HG02588 (cell line): ENCODE results near the gene RNF113B.
A peak's percentile ranks its signal among the peaks of the same experiment; 100 is the strongest.

Experiments
- ATAC-seq: cut with Tn5 transposase; IDR thresholded peaks from one replicate; pipeline ENCODE4 v1.9.1; 2021; ENCODE audit warnings: mild to moderate bottlenecking, moderate library complexity; ENCODE audit not compliant: unreplicated experiment

Gene RNF113B

DNA sequence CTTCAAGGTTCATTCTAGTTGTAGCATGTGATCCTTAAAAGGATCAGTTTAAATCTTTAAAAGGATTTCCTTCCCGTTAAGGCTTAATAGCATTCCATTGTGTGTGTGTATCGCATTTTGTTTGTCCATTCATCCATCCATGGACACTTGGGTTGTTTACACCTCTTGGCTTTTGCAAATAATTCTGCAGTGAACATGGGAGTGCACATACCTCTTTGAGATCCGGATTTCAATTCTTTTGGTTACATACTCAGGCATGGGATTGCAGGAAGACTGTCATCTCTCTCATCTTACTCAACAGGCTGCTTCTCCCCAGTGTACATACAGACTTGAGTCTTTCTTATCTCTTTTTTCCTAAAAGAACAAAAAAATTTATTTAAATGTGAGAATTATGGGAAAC lies 1.2 kb downstream of the RNF113B start:
- no peak for ATAC-seq

DNA sequence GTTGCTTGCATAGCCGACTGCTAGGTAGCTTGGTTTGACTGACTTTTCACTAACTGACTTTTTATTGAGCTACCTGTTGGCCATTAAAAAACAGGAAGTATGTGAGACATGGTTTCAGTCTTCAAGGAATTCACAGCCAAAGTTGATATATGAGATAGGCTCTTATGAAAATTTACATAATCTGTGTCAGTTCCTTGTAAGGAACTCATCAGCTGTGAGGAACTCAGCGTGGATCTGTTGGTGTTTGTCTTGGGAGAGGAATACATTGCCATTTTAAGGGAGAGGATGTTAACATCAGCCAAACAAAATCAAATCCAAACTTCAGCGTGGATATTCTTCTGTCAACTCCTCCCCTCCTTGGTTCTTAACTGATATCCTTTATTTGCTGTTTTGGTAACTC lies 2.0 kb downstream of the RNF113B start:
- no peak for ATAC-seq

DNA sequence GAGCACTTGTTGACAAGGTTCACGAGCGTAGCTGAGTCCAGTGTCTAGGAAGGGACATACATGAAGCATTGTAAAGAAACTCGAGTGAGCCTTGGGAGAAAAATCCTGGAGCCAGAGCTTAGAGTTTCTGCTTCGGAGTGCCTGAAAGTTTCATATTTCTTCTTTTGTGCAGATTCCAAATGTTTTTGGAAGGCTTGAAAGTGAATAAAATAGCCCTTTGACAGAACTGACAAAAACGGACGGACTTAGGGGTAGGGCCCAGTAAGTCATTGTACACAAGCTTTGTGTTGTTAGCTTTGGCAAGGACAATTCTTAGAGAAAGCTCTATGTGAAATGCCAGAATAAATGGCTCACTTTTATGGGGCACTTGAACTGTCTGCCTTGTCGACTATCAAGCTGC lies 2.8 kb downstream of the RNF113B start:
- ATAC-seq: no peak

DNA sequence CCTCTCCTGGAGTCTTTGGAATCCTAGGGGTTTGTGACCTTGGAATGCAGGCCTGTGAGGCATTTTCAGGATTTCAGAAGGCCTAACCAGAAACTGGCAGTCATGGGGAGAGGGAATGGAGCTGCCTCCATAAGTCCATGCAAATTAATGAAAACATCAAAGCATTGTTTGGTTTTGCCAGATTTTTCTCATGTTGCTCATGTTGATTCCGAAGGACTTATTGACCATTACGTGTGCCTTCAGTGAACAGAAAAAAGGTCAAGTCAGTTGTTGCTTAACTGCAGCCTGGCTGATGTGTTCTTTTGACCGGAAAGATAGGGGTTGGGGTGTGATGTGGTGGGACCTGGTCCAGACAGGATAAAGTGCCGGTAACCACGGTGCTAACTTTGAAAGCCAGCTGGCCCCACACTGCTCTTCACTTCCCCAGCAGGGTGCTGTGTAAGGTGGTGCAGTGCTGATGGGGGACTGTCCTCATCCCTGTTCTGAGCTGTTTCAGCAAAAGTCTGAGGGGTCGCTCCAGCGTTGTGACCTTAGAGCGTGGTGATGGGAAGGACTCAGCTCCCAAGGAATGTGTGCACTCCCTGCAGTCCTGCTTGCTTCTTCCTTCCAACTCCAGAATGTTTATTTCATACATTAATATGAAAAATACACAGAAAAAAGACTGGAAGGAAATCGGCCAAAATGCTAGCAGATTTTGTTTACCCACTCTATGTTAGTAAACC lies 3.5 kb downstream of the RNF113B start:
- ATAC-seq: no peak

DNA sequence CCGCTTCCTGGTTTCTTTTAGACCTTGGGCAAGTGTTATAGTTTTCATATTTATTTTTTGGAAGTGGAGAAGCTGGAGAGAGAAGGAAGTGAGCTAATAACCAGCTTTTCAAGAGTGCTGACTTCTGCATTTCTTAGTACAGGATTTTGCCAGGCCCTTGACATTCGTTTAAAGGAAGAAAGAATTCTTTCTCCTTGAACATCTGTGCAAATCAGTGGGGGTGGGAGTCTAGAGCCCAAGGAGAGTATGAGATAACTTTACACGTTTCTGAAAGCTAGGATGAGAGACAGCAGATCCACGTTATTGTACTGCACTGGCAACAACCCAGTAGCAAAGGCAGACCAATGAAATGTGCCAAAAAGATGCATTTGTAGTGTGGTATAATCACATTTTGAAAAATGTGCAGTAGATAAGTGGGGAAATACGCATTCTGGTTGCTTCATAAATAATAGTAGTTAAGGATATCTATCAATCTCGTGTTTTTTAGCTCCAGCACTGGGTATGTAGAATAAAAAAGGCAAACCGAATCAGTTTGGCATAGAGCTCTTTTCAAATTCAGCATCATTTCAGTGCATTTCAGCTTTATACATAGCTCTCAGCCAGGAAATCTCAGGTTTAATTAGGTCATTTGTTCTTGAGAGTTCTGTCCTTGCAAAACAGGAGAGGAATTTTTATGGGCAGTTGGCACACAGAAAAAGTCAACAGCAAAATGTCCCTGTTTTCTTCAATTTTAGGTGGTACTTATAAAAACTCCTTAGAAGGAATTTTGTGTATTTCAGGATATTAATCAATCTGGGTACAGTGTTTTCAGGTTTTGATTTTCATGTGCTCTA lies 4.3 kb downstream of the RNF113B start:
- no peak for ATAC-seq

DNA sequence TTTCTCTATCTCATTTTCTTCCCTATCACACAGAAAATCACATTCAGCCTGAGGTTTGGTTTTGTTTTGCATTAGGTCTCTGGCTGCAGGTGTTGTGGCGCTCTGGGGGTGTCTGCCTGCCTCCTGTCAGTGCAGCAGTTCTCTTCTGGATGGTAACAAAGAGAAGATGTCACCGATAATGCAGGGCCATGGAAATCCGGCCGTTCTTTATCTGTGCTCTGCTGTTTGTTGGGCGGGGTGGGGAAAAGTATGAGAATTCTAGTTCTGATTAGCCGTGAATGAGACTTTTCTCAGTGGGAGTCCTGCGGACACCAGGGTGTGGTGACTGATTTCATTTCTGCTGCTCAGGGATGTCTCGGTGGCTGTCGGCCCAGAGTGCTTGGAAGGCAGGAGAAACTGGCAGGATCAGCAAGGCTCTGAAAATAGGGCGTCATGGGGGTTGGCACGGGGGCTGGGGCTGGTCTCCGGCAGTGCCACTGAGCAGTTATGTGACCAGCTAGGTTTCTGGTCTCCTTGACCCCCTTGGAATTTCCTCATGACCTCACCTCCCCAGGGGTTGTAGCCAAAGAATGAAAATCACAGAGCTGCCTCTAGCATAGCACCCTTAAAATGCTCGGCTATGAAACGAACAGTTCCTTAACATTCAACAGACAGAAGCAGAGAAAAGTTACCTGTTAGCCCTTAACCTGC lies 5.0 kb downstream of the RNF113B start:
- ATAC-seq: no peak

DNA sequence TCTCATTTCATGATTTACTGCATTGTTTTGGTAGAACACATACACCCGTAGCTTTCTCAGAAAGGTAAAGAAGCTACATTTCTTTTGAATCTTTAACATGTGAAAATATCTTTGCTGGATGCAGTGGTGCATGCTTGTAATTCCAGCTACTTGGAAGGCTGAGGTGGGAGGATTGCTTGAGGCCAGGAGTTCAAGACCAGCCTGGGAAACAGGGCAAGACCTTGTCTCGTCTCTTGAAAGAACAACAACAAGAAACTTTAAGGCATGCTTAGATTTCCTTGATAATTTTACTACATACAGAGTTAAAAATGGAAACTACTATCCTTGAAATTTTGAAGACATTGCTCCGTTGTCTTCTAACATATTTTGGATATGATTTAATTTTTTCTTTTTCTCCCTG lies 7.7 kb downstream of the RNF113B start:
- ATAC-seq: no peak

DNA sequence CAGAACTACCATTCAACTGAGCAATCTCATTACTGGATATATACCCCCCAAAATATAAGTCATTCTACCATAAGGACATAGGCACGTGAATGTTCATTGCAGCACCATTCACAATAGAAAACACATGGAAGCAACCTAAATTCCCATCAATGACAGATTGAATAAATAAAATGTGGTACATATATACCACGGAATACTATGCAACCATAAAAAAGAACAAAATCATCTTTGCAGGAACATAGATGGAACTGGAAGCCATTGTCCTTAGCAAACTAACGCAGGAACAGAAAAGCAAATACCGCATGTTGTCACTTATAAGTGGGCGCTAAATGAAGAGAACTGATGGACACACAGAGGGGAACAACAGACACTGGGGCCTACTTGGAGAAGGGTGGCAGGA lies 14.1 kb downstream of the RNF113B start:
- no peak for ATAC-seq

DNA sequence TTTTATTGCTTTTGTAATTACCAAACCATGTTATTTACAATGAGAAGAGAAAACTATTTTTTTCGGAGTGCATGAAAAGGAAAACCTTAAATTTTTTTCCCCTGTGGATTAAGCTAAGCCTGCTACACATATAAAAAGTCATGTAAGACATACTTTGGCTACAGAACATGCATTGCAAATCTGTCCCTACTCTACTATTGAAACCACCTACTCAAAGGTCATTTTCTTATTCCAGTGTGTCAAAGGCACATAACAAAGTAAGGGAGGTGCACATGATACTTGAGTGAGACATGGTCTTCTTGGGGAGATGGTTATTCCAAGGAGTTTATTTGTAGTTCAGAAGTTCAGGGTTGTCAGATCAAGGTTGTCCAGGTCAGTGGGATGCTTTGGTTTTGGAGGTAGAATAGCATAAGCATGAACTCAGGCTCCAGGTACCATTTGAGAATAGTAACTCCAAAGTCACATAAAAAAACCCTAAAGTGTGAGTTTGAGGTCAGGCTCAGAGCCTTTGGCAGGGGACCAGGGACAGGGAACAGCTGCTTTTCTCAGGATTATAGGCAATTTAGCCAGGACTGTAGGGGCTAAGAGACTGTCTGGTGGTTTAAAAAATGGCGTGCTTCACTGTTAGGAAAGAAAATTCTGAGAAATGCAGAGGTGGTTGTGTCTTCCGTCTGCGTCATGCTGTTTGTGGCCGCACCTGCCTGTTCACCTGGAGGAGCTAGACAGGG lies 18.7 kb downstream of the RNF113B start:
- no peak for ATAC-seq

DNA sequence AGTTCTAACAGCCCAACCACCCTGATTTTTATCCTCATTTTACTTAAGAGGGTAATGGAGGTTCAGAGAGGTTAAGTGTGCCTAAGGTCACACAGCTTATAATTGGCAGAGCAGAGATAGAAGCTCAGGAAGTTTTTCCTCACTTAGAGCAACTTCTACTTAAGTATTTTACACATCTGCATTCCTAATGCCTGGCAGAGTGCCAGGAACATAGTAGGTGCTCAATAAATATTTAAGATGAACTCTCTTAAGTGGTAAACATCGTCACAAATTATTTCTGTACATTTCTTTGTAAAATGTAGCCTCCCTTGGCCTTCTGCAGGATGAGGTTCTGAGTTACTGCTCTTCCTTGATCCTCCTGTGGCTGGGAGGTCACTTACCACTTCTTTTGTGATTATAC lies 19.5 kb downstream of the RNF113B start:
- no peak for ATAC-seq

DNA sequence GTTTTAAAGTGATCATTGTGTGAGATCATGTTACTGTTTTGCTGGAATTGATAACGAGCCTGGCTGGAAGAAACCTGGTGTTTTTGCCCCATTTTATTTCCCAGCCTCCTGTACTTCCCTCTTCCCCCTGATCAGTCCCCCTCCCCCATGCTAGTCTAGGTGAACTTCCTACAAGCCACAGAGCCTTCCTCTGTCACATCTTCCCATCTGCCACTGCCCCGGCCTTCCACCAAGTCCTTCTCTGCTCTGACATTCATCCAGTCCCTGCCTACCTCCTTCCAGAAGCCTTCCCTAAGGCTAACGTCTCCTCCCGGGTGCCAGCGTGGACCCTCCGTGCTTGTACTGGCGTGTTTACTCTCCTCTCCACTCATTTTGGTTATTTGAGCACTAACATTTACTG lies 19.9 kb downstream of the RNF113B start:
- no peak for ATAC-seq

DNA sequence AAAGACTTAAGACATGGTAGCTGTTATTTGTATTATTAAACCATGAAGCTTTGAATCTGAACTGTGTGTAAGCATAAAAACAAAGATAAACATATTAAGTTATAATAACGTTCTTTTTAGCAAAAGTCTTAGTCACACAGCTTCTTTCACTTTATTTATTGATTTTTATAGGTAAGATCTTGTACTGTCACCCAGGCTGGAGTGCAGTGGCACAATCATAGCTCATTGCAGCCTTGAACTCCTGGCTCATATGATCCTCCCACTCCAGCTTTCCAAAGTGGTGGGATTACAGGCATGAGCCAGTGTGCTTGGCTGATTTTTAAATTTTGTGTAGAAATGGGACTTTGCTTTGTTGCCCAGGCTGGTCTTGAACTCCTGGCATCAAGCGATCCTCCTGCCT lies 20.8 kb downstream of the RNF113B start:
- no peak for ATAC-seq

DNA sequence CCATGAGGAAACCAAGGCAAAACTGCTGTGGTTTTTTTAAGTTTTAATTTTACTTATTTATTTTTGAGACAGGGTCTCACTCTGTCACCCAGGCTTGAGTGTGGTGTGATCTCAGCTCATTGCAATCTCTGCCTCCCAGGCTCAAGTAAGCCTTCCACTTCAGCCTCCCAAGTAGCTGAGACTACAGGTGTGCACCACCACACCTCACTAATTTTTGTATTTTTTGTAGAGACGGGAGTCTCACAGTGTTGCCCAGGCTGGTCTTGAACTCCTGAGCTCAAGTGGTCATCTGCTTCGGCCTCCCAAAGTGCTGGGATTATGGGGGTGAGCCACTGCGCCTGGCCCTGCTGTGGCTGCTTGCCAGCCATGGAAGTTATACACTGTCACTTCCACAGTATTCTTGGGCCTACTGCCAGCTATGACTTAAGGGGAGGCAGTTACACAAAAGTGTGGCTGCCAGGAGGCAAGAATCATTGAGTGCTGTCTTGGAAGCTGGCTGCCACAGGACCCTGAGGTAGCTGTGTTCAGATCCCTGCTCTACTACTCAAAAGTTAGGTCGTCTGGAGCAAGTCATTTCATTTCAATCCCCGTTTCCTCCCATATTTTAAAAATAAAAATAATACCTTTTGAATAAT lies 21.5 kb downstream of the RNF113B start:
- no peak for ATAC-seq

DNA sequence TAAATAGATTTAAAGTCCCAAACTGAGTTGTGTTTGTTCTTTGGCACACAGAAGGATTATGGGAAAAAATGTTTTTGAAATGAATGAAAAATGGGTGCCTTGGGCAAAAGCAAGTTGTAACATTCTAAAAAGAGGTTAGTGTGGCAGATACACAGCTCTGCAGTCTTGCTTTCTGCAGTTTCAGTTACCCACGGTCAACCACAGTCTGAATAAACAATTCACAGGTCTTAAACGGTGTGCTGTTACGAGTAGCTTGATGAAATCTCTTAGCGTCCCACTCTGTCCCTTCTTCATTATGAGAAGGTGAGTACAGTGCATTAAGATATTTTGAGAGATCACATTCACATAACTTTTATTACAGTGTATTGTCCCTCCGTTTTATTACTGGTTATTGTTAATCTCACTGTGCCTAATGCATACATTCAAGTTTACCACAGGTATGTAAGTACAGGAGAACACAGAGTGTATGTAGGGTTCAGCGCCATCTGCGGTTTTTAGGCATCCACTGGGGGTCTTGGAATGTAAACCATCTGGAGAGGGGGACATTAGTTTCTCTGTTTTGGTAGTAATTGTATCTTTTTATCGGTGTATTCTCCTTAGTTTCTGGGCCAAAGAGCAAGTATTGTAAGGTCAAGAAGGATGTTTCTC lies 26.1 kb downstream of the RNF113B start:
- ATAC-seq: no peak

DNA sequence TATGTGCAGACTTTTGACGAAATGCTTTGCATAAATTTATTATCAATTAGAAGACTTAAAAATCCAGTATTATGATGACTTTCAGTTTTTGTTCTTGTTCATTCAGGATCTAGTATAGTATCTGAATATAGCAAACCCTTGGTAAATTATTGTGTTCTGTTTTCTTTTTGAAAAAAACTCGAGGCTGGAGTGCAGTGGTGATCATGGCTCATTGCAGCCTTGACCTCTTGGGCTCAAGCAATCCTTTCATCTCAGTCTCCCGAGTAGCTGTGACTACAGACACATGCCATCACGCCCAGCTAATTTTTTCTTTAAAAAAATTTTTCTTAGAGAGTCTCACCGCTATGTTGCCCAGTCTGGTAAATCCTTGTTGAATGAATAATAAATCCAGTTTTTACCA lies 29.5 kb downstream of the RNF113B start:
- ATAC-seq: no peak

DNA sequence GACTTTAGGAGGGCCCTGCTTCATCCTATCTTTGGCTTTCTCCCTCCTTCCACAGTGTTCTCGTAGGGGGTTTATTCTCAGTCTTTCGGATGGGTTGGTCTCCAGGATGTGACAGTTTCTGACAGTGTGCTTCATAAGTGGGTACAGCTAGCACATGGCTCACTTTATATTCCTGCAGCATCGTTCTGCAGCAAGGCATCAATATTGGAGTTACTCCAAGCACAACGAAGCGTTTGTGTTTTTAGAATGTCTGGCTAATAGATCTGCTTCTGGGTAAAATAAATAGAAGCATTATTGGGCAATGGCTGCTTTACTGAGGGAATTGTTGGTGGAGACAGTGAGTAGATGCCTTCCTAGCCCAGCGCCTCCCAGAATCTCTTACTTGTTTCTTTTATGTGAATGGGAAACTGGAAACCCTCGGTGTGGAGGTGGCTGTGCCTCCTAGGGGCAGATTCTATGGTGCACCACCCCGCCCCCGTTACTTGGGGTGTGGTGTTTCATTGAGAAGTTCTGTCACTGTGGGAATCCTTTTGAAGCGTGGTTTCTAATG lies 32.2 kb downstream of the RNF113B start:
- no peak for ATAC-seq

DNA sequence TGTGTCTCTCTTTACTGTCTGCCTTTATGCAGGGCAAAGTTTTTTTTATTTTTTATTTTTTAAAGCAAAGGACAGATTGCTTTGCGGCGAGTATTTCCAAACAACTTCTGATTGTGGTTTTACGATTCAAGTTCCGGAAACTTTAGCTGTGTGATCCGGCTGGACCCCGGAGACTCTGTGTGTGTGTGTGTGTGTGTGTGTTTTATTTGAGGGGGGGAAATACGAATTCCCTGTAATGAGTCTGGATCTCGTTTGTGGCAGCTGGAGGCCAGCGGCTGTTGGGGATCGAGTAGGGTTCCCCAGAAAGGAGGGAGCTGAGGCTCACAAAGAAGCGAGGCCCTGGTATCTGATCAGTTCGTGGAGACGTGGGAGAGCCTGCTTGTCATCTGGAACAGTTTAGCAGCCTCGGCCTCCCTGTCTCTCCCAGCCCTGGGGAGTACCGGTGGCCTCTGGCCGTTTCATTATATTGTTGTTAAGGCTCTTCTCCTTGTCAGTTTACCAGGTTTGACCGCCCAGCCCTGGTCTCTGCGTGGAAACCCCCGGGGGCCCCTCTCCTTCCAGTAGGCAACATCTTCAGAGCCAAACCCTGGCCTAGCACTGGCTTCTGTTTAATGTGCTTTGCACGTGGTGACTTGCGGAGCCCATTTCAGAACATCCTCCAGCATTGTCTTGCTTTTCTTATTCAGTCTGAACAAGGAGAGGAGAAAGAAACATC lies 32.9 kb downstream of the RNF113B start:
- no peak for ATAC-seq

DNA sequence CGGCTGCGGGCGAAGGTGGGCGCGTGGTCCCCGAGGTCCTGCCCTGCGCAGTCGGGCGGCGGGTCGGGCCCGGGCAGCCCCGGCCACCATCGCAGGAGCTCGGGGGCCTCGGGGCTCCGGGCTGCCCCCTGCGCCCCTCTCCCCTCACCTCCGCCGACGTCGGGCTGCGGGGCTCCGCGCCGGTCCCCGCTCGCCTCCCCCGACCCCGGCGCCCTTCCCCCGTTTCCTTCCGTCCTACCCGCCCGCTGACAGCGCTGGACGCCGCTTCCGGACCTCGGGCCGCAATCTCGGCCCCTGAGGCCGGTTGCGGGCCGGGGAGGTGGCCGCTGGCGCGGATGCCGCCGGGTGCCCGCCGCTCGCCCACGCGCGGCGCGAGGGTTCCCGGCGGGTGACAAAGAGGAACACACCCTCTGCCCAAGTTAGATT lies 33.5 kb downstream of the RNF113B start:
- peak; percentile 4 for ATAC-seq

DNA sequence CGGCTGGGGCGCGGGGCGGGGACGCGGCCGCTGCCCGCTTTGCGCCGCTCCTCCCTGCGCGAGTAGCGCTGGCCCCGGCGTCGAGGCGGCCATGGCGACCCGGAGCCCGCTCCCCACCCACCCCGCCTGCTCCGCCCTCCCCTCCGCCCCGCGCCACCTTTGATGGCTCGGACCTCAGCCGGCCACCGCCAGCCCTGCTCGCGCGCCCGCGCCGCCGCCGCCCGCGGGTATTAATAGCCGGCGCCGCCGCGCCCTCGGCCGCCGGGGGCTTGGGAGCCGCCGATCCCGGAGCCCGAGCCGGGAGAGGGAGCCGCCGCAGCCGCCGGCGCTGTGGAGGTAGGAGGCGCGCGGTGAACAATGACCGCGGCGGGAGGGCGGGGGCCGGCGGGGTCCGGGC lies 33.9 kb downstream of the RNF113B start:
- ATAC-seq: peak; percentile 30
